ENCODE results near the gene ATF7. TPM values are rescaled to one million over a fixed set of nuclear protein-coding genes. Genes with fewer than 3 reads are reported as not detected.

ATF7 gene
- total RNA-seq, 4 donors from 2014 or later = 14.2 to 29.7 (median 26.8) TPM

- H3K4me1 ChIP-seq = peaks cover 0 to 5% (median 0%) of the 10 kb centered on the region in 4 donors
- intact Hi-C loops (cut with DNase I; ENCODE audit: low total_unique reads) = no loop called here
These were observed 159.5 kb downstream of the ATF7 start for GRCh38 chr12:53466640-53467039.

GRCh38 chr12:53465679-53466078, 160.5 kb downstream of the ATF7 start:
- in situ Hi-C loops (cut with MboI; ENCODE audit: low pct_ligation_motif_present in 1 of 4, low pct_unique_long_range_greater_than_20kb in 1 of 4, low sequenced_read_pairs in 3 of 4) = no loop called here
- Histone ChIP-seq H3K27me3 (no peaks in the 10 kb centered on the region), H3K4me3 (no peak overlapping the region), H3K9me3 (no peaks in the 10 kb centered on the region), H3K4me1 (peaks cover 0 to 3% (median 0%) of the 10 kb centered on the region in 4 donors), H3K27ac (no peak overlapping the region), H3K36me3 (peaks cover 1 to 99% (median 51%) of the 10 kb centered on the region in 4 donors)
- 62 to 64% methylated on average over 2 of the region's 2 CpGs for WGBS, 2 donors (ENCODE audit: low coverage in 1 of 2)
- intact Hi-C loops (cut with DNase I; ENCODE audit: low total_unique reads) = no loop called here
- no peak for DNase-seq
- TF ChIP-seq EP300 (IDR thresholded peaks at IDR 0.05; ENCODE audit: low read depth) (no peak), POLR2AphosphoS5 (IDR thresholded peaks at IDR 0.05) (no peak), POLR2A (IDR thresholded peaks at IDR 0.05) (no peak), CTCF (IDR thresholded peaks at IDR 0.05) (no peak)

More at GRCh38 chr12:53466640-53467039, 159.5 kb downstream of the ATF7 start:
- TF ChIP-seq POLR2AphosphoS5 (IDR thresholded peaks at IDR 0.05) (no peak), POLR2A (IDR thresholded peaks at IDR 0.05) (no peak), EP300 (IDR thresholded peaks at IDR 0.05; ENCODE audit: low read depth) (no peak), CTCF (IDR thresholded peaks at IDR 0.05) (no peak)
- H3K27me3 ChIP-seq = no peaks in the 10 kb centered on the region
- no peak overlapping the region for H3K27ac ChIP-seq
- H3K4me3 ChIP-seq = no peak overlapping the region
- no peaks in the 10 kb centered on the region for H3K9me3 ChIP-seq
- in situ Hi-C loops (cut with MboI; ENCODE audit: low pct_ligation_motif_present in 1 of 4, low pct_unique_long_range_greater_than_20kb in 1 of 4, low sequenced_read_pairs in 3 of 4) = no loop called here
- WGBS, 2 donors (ENCODE audit: low coverage in 1 of 2) = 68 to 69% methylated on average over 4 of the region's 4 CpGs
- peaks cover 1 to 98% (median 50%) of the 10 kb centered on the region in 4 donors for H3K36me3 ChIP-seq
- DNase-seq = no peak

GRCh38 chr12:53464685-53465418, 161.3 kb downstream of the ATF7 start:
- intact Hi-C loops (cut with DNase I; ENCODE audit: low total_unique reads) = no loop called here

More at GRCh38 chr12:53464685-53465418, 161.3 kb downstream of the ATF7 start:
- TF ChIP-seq POLR2A (IDR thresholded peaks at IDR 0.05) = no peak
- no peak for TF ChIP-seq EP300 (IDR thresholded peaks at IDR 0.05; ENCODE audit: low read depth)
- TF ChIP-seq POLR2AphosphoS5 (IDR thresholded peaks at IDR 0.05) = no peak
- no peak for TF ChIP-seq CTCF (IDR thresholded peaks at IDR 0.05)
- in situ Hi-C loops (cut with MboI; ENCODE audit: low pct_ligation_motif_present in 1 of 4, low pct_unique_long_range_greater_than_20kb in 1 of 4, low sequenced_read_pairs in 3 of 4) = no loop called here
- H3K36me3 ChIP-seq = peaks cover 1 to 99% (median 51%) of the 10 kb centered on the region in 4 donors
- H3K4me3 ChIP-seq = no peak overlapping the region
- no peaks in the 10 kb centered on the region for H3K27me3 ChIP-seq
- H3K4me1 ChIP-seq = peaks cover 0 to 3% (median 0%) of the 10 kb centered on the region in 4 donors
- H3K27ac ChIP-seq = no peak overlapping the region
- WGBS, 2 donors (ENCODE audit: low coverage in 1 of 2) = 88 to 92% methylated on average over 7 to 11 of the region's 11 CpGs
- DNase-seq = no peak
- H3K9me3 ChIP-seq = no peaks in the 10 kb centered on the region
